ELF-1 (cell line): ENCODE data around the gene SMIM38.

Experiments used
- DNase-seq: peaks from one replicate; pipeline ENCODE4 v3.0.0-alpha.2; 2016; ENCODE audit warnings: low read depth, low spot score

SMIM38 gene

GRCh38 chr11:69180726-69181125, 25.0 kb downstream of the SMIM38 start:
- no peak for DNase-seq

GRCh38 chr11:69183613-69184012, 27.9 kb downstream of the SMIM38 start:
- no peak for DNase-seq

GRCh38 chr11:69186316-69187260, 30.9 kb downstream of the SMIM38 start:
- DNase-seq: peak; percentile 40

GRCh38 chr11:69187540-69188065, 31.9 kb downstream of the SMIM38 start:
- DNase-seq: no peak

GRCh38 chr11:69189059-69189458, 33.3 kb downstream of the SMIM38 start:
- DNase-seq: no peak

GRCh38 chr11:69190796-69191536, 35.2 kb downstream of the SMIM38 start:
- no peak for DNase-seq

- DNase-seq: no peak
These were observed 36.6 kb downstream of the SMIM38 start for GRCh38 chr11:69192301-69192721.

GRCh38 chr11:69193151-69193550, 37.4 kb downstream of the SMIM38 start:
- DNase-seq: no peak

- no peak for DNase-seq
These were observed 37.9 kb downstream of the SMIM38 start for GRCh38 chr11:69193629-69194028.

GRCh38 chr11:69194396-69194795, 38.7 kb downstream of the SMIM38 start:
- DNase-seq: no peak

GRCh38 chr11:69194956-69195355, 39.2 kb downstream of the SMIM38 start:
- DNase-seq: no peak

- peak; percentile 60 for DNase-seq
These were observed 40.4 kb downstream of the SMIM38 start for GRCh38 chr11:69195824-69196782.

GRCh38 chr11:69196783-69197169, 41.0 kb downstream of the SMIM38 start:
- no peak for DNase-seq

GRCh38 chr11:69198891-69199582, 43.3 kb downstream of the SMIM38 start:
- DNase-seq: no peak

GRCh38 chr11:69199583-69200315, 44.0 kb downstream of the SMIM38 start:
- peak; percentile 47 for DNase-seq

GRCh38 chr11:69200331-69201065, 44.8 kb downstream of the SMIM38 start:
- no peak for DNase-seq

GRCh38 chr11:69201066-69201365, 45.3 kb downstream of the SMIM38 start:
- DNase-seq: no peak

GRCh38 chr11:69201764-69202370, 46.1 kb downstream of the SMIM38 start:
- no peak for DNase-seq
